ENCODE measurements around the gene TPRG1.

The TPRG1 gene

GRCh38 chr3:189312866-189313265, 141.1 kb downstream of the TPRG1 start:
- DNase-seq (ENCODE audit: low read depth): no peak
- no peak for TF ChIP-seq CTCF (IDR thresholded peaks at IDR 0.05; ENCODE audit: low read depth, low read length, missing control alignments)
- no peak overlapping the region for H3K4me3 ChIP-seq (ENCODE audit: low read depth, low read length)
- in situ Hi-C loops (cut with HindIII; ENCODE audit: low sequenced_read_pairs): no loop called here

GRCh38 chr3:189316296-189317019, 144.7 kb downstream of the TPRG1 start:
- DNase-seq (ENCODE audit: low read depth): no peak
- H3K4me3 ChIP-seq (ENCODE audit: low read depth, low read length): no peak overlapping the region
- in situ Hi-C loops (cut with HindIII; ENCODE audit: low sequenced_read_pairs): no loop called here
- no peak for TF ChIP-seq CTCF (IDR thresholded peaks at IDR 0.05; ENCODE audit: low read depth, low read length, missing control alignments)

GRCh38 chr3:189317911-189318310, 146.1 kb downstream of the TPRG1 start:
- DNase-seq (ENCODE audit: low read depth): no peak
- in situ Hi-C loops (cut with HindIII; ENCODE audit: low sequenced_read_pairs): no loop called here
- TF ChIP-seq CTCF (IDR thresholded peaks at IDR 0.05; ENCODE audit: low read depth, low read length, missing control alignments): no peak
- H3K4me3 ChIP-seq (ENCODE audit: low read depth, low read length): no peak overlapping the region

GRCh38 chr3:189320511-189320910, 148.7 kb downstream of the TPRG1 start:
- in situ Hi-C loops (cut with HindIII; ENCODE audit: low sequenced_read_pairs): no loop called here
- H3K4me3 ChIP-seq (ENCODE audit: low read depth, low read length): no peak overlapping the region
- TF ChIP-seq CTCF (IDR thresholded peaks at IDR 0.05; ENCODE audit: low read depth, low read length, missing control alignments): no peak
- no peak for DNase-seq (ENCODE audit: low read depth)

GRCh38 chr3:189322339-189322738, 150.6 kb downstream of the TPRG1 start:
- in situ Hi-C loops (cut with HindIII; ENCODE audit: low sequenced_read_pairs): no loop called here

GRCh38 chr3:189324538-189325138, 152.9 kb downstream of the TPRG1 start:
- no peak for TF ChIP-seq CTCF (IDR thresholded peaks at IDR 0.05; ENCODE audit: low read depth, low read length, missing control alignments)
- no peak overlapping the region for H3K4me3 ChIP-seq (ENCODE audit: low read depth, low read length)
- peak; percentile 84 for DNase-seq (ENCODE audit: low read depth)
- in situ Hi-C loops (cut with HindIII; ENCODE audit: low sequenced_read_pairs): no loop called here

More at GRCh38 chr3:189322339-189322738, 150.6 kb downstream of the TPRG1 start:
- H3K4me3 ChIP-seq (ENCODE audit: low read depth, low read length): no peak overlapping the region
- no peak for TF ChIP-seq CTCF (IDR thresholded peaks at IDR 0.05; ENCODE audit: low read depth, low read length, missing control alignments)
- DNase-seq (ENCODE audit: low read depth): no peak
